Prostate gland (tissue), 1 donor: ENCODE results near the gene RNF121.

Source experiments
- POLR2A ChIP-seq: fragments of 450-650 bp; IDR thresholded peaks from one replicate; pipeline ENCODE4 v1.6.1; 2016; ENCODE audit warnings: antibody characterized with exemption, mild to moderate bottlenecking
- POLR2AphosphoS5 ChIP-seq: sonication (generic); formaldehyde crosslinking; IDR thresholded peaks from one replicate; pipeline ENCODE4 v1.6.1; 2017; ENCODE audit warnings: antibody characterized with exemption

- TF ChIP-seq POLR2AphosphoS5 = no peak
- no peak for TF ChIP-seq POLR2A
Observed at GRCh38 chr11:71979094-71979493, 50.2 kb downstream of the RNF121 start.
